Activated CD4-positive, alpha-beta T cell treated with anti-CD3 and anti-CD28 coated beads for 36 hours (primary cell): ENCODE measurements around the gene RSRC2. TPM values are rescaled to one million over a fixed set of nuclear protein-coding genes. Genes with fewer than 3 reads are reported as not detected.
"Not testable (repeated sequence)": the region's sequence is repeated elsewhere in the genome, so short reads cannot be mapped to it uniquely, and the experiment has no call there.

ENCODE experiments used
- ATAC-seq: fragments of 200-7000 bp; cut with Tn5 transposase; one replicate; pipeline ENCODE4 v1.10.0; 2021; ENCODE audit warnings: mild to moderate bottlenecking, moderate library complexity
- CTCF ChIA-PET: fragments of 350-600 bp; sonication (Branson Sonifier 250); formaldehyde crosslinking; loops from one replicate; lab custom pipeline; 2021; ENCODE audit warnings: antibody characterized with exemption; lab: Charles Lee
- POLR2A ChIA-PET: fragments of 350-600 bp; sonication (Branson Sonifier 250); formaldehyde crosslinking; loops from one replicate; lab custom pipeline; 2021; ENCODE audit warnings: antibody characterized with exemption, inconsistent platforms; lab: Charles Lee
- DNase-seq: peaks from one replicate; pipeline ENCODE4 v3.0.0-alpha.2; 2020
- H3K27ac Mint-ChIP-seq: one replicate; pipeline ENCODE4 v1.8.0; 2021; ENCODE audit warnings: mixed read lengths
- H3K27me3 Mint-ChIP-seq: one replicate; pipeline ENCODE4 v1.8.0; 2021; ENCODE audit warnings: mixed read lengths
- H3K36me3 Mint-ChIP-seq: one replicate; pipeline ENCODE4 v1.8.0; 2021; ENCODE audit warnings: low read depth, mixed read lengths
- H3K4me1 Mint-ChIP-seq: one replicate; pipeline ENCODE4 v1.8.0; 2021; ENCODE audit warnings: mixed read lengths
- H3K4me3 Mint-ChIP-seq: one replicate; pipeline ENCODE4 v1.8.0; 2021; ENCODE audit warnings: mild to moderate bottlenecking, moderate library complexity, mixed read lengths
- H3K9me3 Mint-ChIP-seq: one replicate; pipeline ENCODE4 v1.8.0; 2021; ENCODE audit warnings: low read depth, mixed read lengths
- intact Hi-C, 2 experiments: fragments of 100-400 bp; cut with DNase I in 1 of 2; cut with micrococcal nuclease in 1 of 2; formaldehyde crosslinking; loops; one replicate each; pipeline versions ENCODE4 v1.14.2 to v1.15.1; 2022 to 2024; cut with DNase I, micrococcal nuclease
- total RNA-seq, 2 experiments: library from RNA; stranded (reverse); gene quantifications; one replicate each; pipeline ENCODE4 v1.2.3, GENCODE V29; 2021

Gene RSRC2
- total RNA-seq, 2 experiments from 2014 or later: 92.7 to 105 TPM

- H3K27me3 Mint-ChIP-seq, intact Hi-C loops, ATAC-seq, H3K4me3 Mint-ChIP-seq, POLR2A ChIA-PET, H3K27ac Mint-ChIP-seq, H3K9me3 Mint-ChIP-seq, DNase-seq: not testable (repeated sequence)
- CTCF ChIA-PET: interaction anchor here (0.6 to 7.3 kb wide), 15 partner anchors 8 to 183 kb away, joined by 3 to 228 read pairs (median 6); no protein-coding TSS in a partner anchor
- peaks cover 25% of the 10 kb centered on the region for H3K4me1 Mint-ChIP-seq
- H3K36me3 Mint-ChIP-seq: peaks cover 26% of the 10 kb centered on the region
Measured at GRCh38 chr12:122470576-122470975, 56.2 kb downstream of the RSRC2 start.

- not testable (repeated sequence) for H3K27ac Mint-ChIP-seq
Measured at GRCh38 chr12:122469856-122470255, 56.9 kb downstream of the RSRC2 start.

GRCh38 chr12:122467983-122468382 is 58.8 kb downstream of the RSRC2 start:
- CTCF ChIA-PET: interaction anchor here (0.6 to 7.3 kb wide), 2 partner anchors 43 to 68 kb away, joined by 3 to 228 read pairs; no protein-coding TSS in a partner anchor
- no peak for DNase-seq
- H3K36me3 Mint-ChIP-seq: peaks cover 6% of the 10 kb centered on the region
- H3K4me3 Mint-ChIP-seq: no peak overlapping the region
- intact Hi-C loops: no loop called here
- peaks cover 7% of the 10 kb centered on the region for H3K4me1 Mint-ChIP-seq
- no peaks in the 10 kb centered on the region for H3K27me3 Mint-ChIP-seq
- POLR2A ChIA-PET: no interaction called here
- no peak overlapping the region for H3K27ac Mint-ChIP-seq
- no peaks in the 10 kb centered on the region for H3K9me3 Mint-ChIP-seq
- no peak for ATAC-seq

More at GRCh38 chr12:122469856-122470255, 56.9 kb downstream of the RSRC2 start:
- intact Hi-C loops, DNase-seq, H3K4me3 Mint-ChIP-seq, H3K27me3 Mint-ChIP-seq, H3K9me3 Mint-ChIP-seq, ATAC-seq: not testable (repeated sequence)
- POLR2A ChIA-PET: interaction anchor here (0.6 kb wide), 1 partner anchor 9 kb away, joined by 4 read pairs; no protein-coding TSS in a partner anchor
- Mint-ChIP-seq H3K4me1 (peaks cover 20% of the 10 kb centered on the region), H3K36me3 (peaks cover 21% of the 10 kb centered on the region)
- CTCF ChIA-PET: interaction anchor here (0.6 to 7.3 kb wide), 8 partner anchors 11 to 720 kb away, joined by 3 to 228 read pairs (median 4); no protein-coding TSS in a partner anchor

GRCh38 chr12:122464317-122465042 is 62.3 kb downstream of the RSRC2 start:
- H3K9me3 Mint-ChIP-seq, DNase-seq, H3K27ac Mint-ChIP-seq, H3K4me1 Mint-ChIP-seq, CTCF ChIA-PET, H3K4me3 Mint-ChIP-seq, ATAC-seq, H3K27me3 Mint-ChIP-seq, POLR2A ChIA-PET, intact Hi-C loops, H3K36me3 Mint-ChIP-seq: not testable (repeated sequence)

- ChIA-PET POLR2A (no interaction called here), CTCF (interaction anchor here (0.5 to 2.4 kb wide), 4 partner anchors 11 to 442 kb away, joined by 3 to 8 read pairs (median 4); no protein-coding TSS in a partner anchor)
- H3K4me1 Mint-ChIP-seq: peaks cover 4% of the 10 kb centered on the region
- H3K27ac Mint-ChIP-seq: no peak overlapping the region
- no peaks in the 10 kb centered on the region for H3K27me3 Mint-ChIP-seq
- no peak for DNase-seq
- no peaks in the 10 kb centered on the region for H3K9me3 Mint-ChIP-seq
- no peak for ATAC-seq
- intact Hi-C loops: no loop called here
- H3K4me3 Mint-ChIP-seq: no peak overlapping the region
- no peaks in the 10 kb centered on the region for H3K36me3 Mint-ChIP-seq
Measured at GRCh38 chr12:122460641-122461040, 66.1 kb downstream of the RSRC2 start.

- H3K4me3 Mint-ChIP-seq: no peak overlapping the region
- no peaks in the 10 kb centered on the region for H3K27me3 Mint-ChIP-seq
- peaks cover 4% of the 10 kb centered on the region for H3K4me1 Mint-ChIP-seq
- CTCF ChIA-PET: interaction anchor here (0.7 to 2.4 kb wide), 4 partner anchors 11 to 442 kb away, joined by 3 to 8 read pairs (median 4); no protein-coding TSS in a partner anchor
- intact Hi-C loops: no loop called here
- no peaks in the 10 kb centered on the region for H3K36me3 Mint-ChIP-seq
- H3K9me3 Mint-ChIP-seq: no peaks in the 10 kb centered on the region
- no peak for DNase-seq
- H3K27ac Mint-ChIP-seq: no peak overlapping the region
- POLR2A ChIA-PET: no interaction called here
- no peak for ATAC-seq
Measured at GRCh38 chr12:122460061-122460460, 66.7 kb downstream of the RSRC2 start.

GRCh38 chr12:122459211-122459610 is 67.5 kb downstream of the RSRC2 start:
- intact Hi-C loops: no loop called here
- ChIA-PET CTCF (interaction anchor here (0.7 to 2.3 kb wide), 2 partner anchors 12 to 100 kb away, joined by 3 to 15 read pairs; no protein-coding TSS in a partner anchor), POLR2A (no interaction called here)
- ATAC-seq: no peak
- Mint-ChIP-seq H3K4me1 (peaks cover 5% of the 10 kb centered on the region), H3K27ac (no peak overlapping the region), H3K27me3 (no peaks in the 10 kb centered on the region), H3K4me3 (no peak overlapping the region), H3K9me3 (no peaks in the 10 kb centered on the region), H3K36me3 (no peaks in the 10 kb centered on the region)
- DNase-seq: no peak

- no peak for ATAC-seq
- H3K36me3 Mint-ChIP-seq: no peaks in the 10 kb centered on the region
- DNase-seq: no peak
- ChIA-PET CTCF (interaction anchor here (0.5 to 2.3 kb wide), 2 partner anchors 13 to 144 kb away, joined by 3 to 15 read pairs; no protein-coding TSS in a partner anchor), POLR2A (no interaction called here)
- H3K9me3 Mint-ChIP-seq: no peaks in the 10 kb centered on the region
- no peak overlapping the region for H3K27ac Mint-ChIP-seq
- no peaks in the 10 kb centered on the region for H3K27me3 Mint-ChIP-seq
- intact Hi-C loops: no loop called here
- H3K4me3 Mint-ChIP-seq: no peak overlapping the region
- peaks cover 14% of the 10 kb centered on the region for H3K4me1 Mint-ChIP-seq
Measured at GRCh38 chr12:122458105-122459035, 68.4 kb downstream of the RSRC2 start.

GRCh38 chr12:122457627-122458026 is 69.1 kb downstream of the RSRC2 start:
- no peaks in the 10 kb centered on the region for H3K9me3 Mint-ChIP-seq
- no peaks in the 10 kb centered on the region for H3K27me3 Mint-ChIP-seq
- peak overlapping the region; percentile 42 for H3K27ac Mint-ChIP-seq
- ChIA-PET POLR2A (no interaction called here), CTCF (interaction anchor here (2.3 kb wide), 1 partner anchor 13 kb away, joined by 15 read pairs; no protein-coding TSS in a partner anchor)
- no peaks in the 10 kb centered on the region for H3K36me3 Mint-ChIP-seq
- no peak for ATAC-seq
- DNase-seq: no peak
- intact Hi-C loops: no loop called here
- peaks cover 21% of the 10 kb centered on the region for H3K4me1 Mint-ChIP-seq
- no peak overlapping the region for H3K4me3 Mint-ChIP-seq

GRCh38 chr12:122454739-122455138 is 72.0 kb downstream of the RSRC2 start:
- ATAC-seq: no peak
- POLR2A ChIA-PET: interaction anchor here (0.6 kb wide), 3 partner anchors 14 to 48 kb away, joined by 3 to 5 read pairs (median 5); no protein-coding TSS in a partner anchor
- Mint-ChIP-seq H3K36me3 (no peaks in the 10 kb centered on the region), H3K4me3 (no peak overlapping the region), H3K27ac (no peak overlapping the region), H3K4me1 (peaks cover 29% of the 10 kb centered on the region), H3K9me3 (no peaks in the 10 kb centered on the region), H3K27me3 (no peaks in the 10 kb centered on the region)
- intact Hi-C loops: loop anchor here in 1 of 2 experiments (5.0 kb wide), 1 partner anchor 42 kb away; no protein-coding TSS in a partner anchor
- DNase-seq: no peak
- CTCF ChIA-PET: interaction anchor here (0.7 kb wide), 1 partner anchor 341 kb away, joined by 3 read pairs; no protein-coding TSS in a partner anchor
